Liver (tissue), 9 donors: ENCODE results near the gene MGAT3. TPM values are rescaled to one million over a fixed set of nuclear protein-coding genes. Genes with fewer than 3 reads are reported as not detected.

Experiments
- DNase-seq: peaks from one replicate; pipeline ENCODE4 v3.0.0-alpha.2; 2017; ENCODE audit warnings: low spot score
- H3K27ac ChIP-seq, 2 donors: one replicate each; pipeline ENCODE4 v1.7.0; 2013; ENCODE audit warnings: inconsistent platforms in 2 of 2, low read length in 2 of 2, control low read depth in 1 of 2, low read depth in 1 of 2, mild to moderate bottlenecking in 1 of 2
- H3K27me3 ChIP-seq, 4 donors: one replicate each; pipeline versions ENCODE4 v1.6.1 to v1.7.0; 2013; ENCODE audit warnings: low read length in 3 of 4, inconsistent platforms in 1 of 4, mild to moderate bottlenecking in 1 of 4, moderate library complexity in 1 of 4; ENCODE audit not compliant: control insufficient read depth in 4 of 4, insufficient read depth in 4 of 4
- H3K36me3 ChIP-seq, 4 donors: one replicate each; pipeline versions ENCODE4 v1.6.1 to v1.7.0; 2013; ENCODE audit warnings: low read length in 3 of 4, mild to moderate bottlenecking in 3 of 4, low read depth in 1 of 4, moderate library complexity in 1 of 4; ENCODE audit not compliant: control insufficient read depth in 4 of 4, insufficient read depth in 3 of 4
- H3K4me1 ChIP-seq, 4 donors: one replicate each; pipeline versions ENCODE4 v1.6.1 to v1.7.0; 2013; ENCODE audit warnings: low read length in 3 of 4, mild to moderate bottlenecking in 3 of 4, moderate library complexity in 1 of 4; ENCODE audit not compliant: control insufficient read depth in 4 of 4, insufficient read depth in 4 of 4
- H3K4me3 ChIP-seq, 3 donors: one replicate each; pipeline versions ENCODE4 v1.6.1 to v1.7.0; 2013; ENCODE audit warnings: low read length in 3 of 3, control low read depth in 1 of 3, low read depth in 1 of 3, mild to moderate bottlenecking in 1 of 3
- H3K9ac ChIP-seq, 2 donors: one replicate each; pipeline ENCODE4 v1.7.0; 2013; ENCODE audit warnings: low read length in 2 of 2, mild to moderate bottlenecking in 2 of 2, moderate library complexity in 2 of 2, control low read depth in 1 of 2, low read depth in 1 of 2
- H3K9me3 ChIP-seq, 4 donors: one replicate each; pipeline versions ENCODE4 v1.6.1 to v1.7.0; 2013; ENCODE audit warnings: low read length in 3 of 4; ENCODE audit not compliant: control insufficient read depth in 4 of 4
- EGR1 ChIP-seq, 2 donors: IDR thresholded peaks; 2 replicates each; pipeline ENCODE4 v1.6.1; 2016 to 2018; ENCODE audit warnings: antibody characterized with exemption in 2 of 2, low read depth in 2 of 2
- FOXA1 ChIP-seq: IDR thresholded peaks from 2 replicates; pipeline ENCODE4 v1.6.1; 2016; ENCODE audit warnings: antibody characterized with exemption
- FOXA2 ChIP-seq: IDR thresholded peaks from 2 replicates; pipeline ENCODE4 v1.6.1; 2016; ENCODE audit warnings: antibody characterized with exemption
- GABPA ChIP-seq, 2 donors: IDR thresholded peaks in 1 of 2; conservative IDR thresholded peaks in 1 of 2; 2 replicates each; pipeline ENCODE4 v1.6.1; 2016; ENCODE audit warnings: antibody characterized with exemption in 2 of 2, mild to moderate bottlenecking in 1 of 2, moderate library complexity in 1 of 2
- HNF4A ChIP-seq, 2 donors: conservative IDR thresholded peaks; 2 replicates each; pipeline ENCODE4 v1.6.1; 2016; ENCODE audit warnings: antibody characterized with exemption in 2 of 2, mild to moderate bottlenecking in 2 of 2
- HNF4G ChIP-seq: IDR thresholded peaks from 2 replicates; pipeline ENCODE4 v1.6.1; 2016; ENCODE audit warnings: antibody characterized with exemption
- JUND ChIP-seq, 2 donors: IDR thresholded peaks; 2 replicates each; pipeline ENCODE4 v1.6.1; 2016; ENCODE audit warnings: antibody characterized with exemption in 2 of 2
- NR2F2 ChIP-seq: IDR thresholded peaks from 2 replicates; pipeline ENCODE4 v1.6.1; 2016; ENCODE audit warnings: antibody characterized with exemption
- RAD21 ChIP-seq, 2 donors: IDR thresholded peaks; 2 replicates each; pipeline ENCODE4 v1.6.1; 2016; ENCODE audit warnings: antibody characterized with exemption in 2 of 2, mild to moderate bottlenecking in 2 of 2
- RXRA ChIP-seq, 2 donors: IDR thresholded peaks; 2 replicates each; pipeline ENCODE4 v1.6.1; 2017 to 2018; ENCODE audit warnings: antibody characterized with exemption in 2 of 2, mild to moderate bottlenecking in 1 of 2
- SP1 ChIP-seq: IDR thresholded peaks from 2 replicates; pipeline ENCODE4 v1.6.1; 2018; ENCODE audit warnings: antibody characterized with exemption, mild to moderate bottlenecking
- TAF1 ChIP-seq: conservative IDR thresholded peaks from 2 replicates; pipeline ENCODE4 v1.6.1; 2016; ENCODE audit warnings: antibody characterized with exemption, mild to moderate bottlenecking
- YY1 ChIP-seq: IDR thresholded peaks from 2 replicates; pipeline ENCODE4 v1.6.1; 2016; ENCODE audit warnings: antibody characterized with exemption, mild to moderate bottlenecking
- WGBS: extraction: QIAGEN DNeasy Blood & Tissue Kit; methylation state at CpG from one replicate; pipeline ENCODE4 v1.1.7; 2013; 5-methylcytosine and 5-hydroxymethylcytosine counted together
- polyA plus RNA-seq, 2 donors: library from polyadenylated mRNA; stranded (reverse) in 1 of 2; unstranded in 1 of 2; fragments of 200-250 nt in 1 of 2; fragments of >200 nt in 1 of 2; fragmentation: Nextera tagmentation in 1 of 2; extraction: Ambion mirVana in 1 of 2; gene quantifications; one replicate each; pipeline versions ENCODE4 v1.2.1 to v1.2.3, GENCODE V29; 2013 to 2015
- total RNA-seq, 2 donors: library from RNA; depleted of rRNA; stranded (reverse); fragments of >200 nt; gene quantifications; one replicate each; pipeline ENCODE4 v1.2.3, GENCODE V29; 2014
- TF ChIP-seq, protein P1 (sequence below): IDR thresholded peaks from 2 replicates; pipeline ENCODE4 v1.6.1; 2016; ENCODE audit warnings: antibody characterized with exemption
- TF ChIP-seq, protein P2 (sequence below): fragments of 150-350 bp; IDR thresholded peaks from 2 replicates; pipeline ENCODE4 v1.5.1; 2017; ENCODE audit warnings: improper control_type of control experiment, low read depth, low read length; ENCODE audit not compliant: missing input control
- TF ChIP-seq, protein P3 (sequence below): IDR thresholded peaks from 2 replicates; pipeline ENCODE4 v1.6.1; 2016; ENCODE audit warnings: antibody characterized with exemption
- TF ChIP-seq, protein P4 (sequence below): IDR thresholded peaks from 2 replicates; pipeline ENCODE4 v1.6.1; 2016; ENCODE audit warnings: antibody characterized with exemption
- TF ChIP-seq, protein P5 (sequence below): IDR thresholded peaks from 2 replicates; pipeline ENCODE4 v1.6.1; 2016; ENCODE audit warnings: antibody characterized with exemption, mild to moderate bottlenecking
- donor health status: healthy.
- donor health status: healthy.
- donor health status: healthy.
- donor health status: healthy.
- donor health status: healthy.

MGAT3 gene
- total and polyA plus RNA-seq, 4 donors = 0.03 to 7.6 (median 0.10) TPM

DNA sequence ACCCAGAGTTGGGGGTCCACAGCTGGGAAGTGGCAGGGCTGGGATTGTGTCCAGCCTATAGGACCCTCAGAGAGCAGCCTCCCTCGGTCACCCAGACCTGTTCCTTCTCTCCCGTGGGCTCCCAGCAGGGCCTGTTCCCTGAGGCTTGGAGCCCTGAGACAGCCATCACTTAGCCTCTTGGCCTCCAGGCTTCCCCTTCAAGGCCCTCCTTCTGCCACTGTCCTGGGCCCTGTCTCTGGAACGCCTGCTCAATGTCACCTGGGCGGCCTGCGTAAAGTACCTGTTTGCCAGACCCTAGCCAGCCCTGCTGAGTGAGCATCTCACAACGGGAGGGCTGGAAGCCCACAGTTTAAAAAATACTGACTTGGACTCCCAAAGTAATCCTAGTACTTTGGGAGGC lies 6.5 kb downstream of the MGAT3 start:
- TF ChIP-seq FOXA2 (no peak), HNF4G (no peak)
- Histone ChIP-seq H3K36me3 (no peaks in the 10 kb centered on the region), H3K9ac (no peak overlapping the region), H3K4me1 (peaks cover 0 to 4% (median 0%) of the 10 kb centered on the region in 4 donors), H3K4me3 (no peak overlapping the region), H3K27me3 (peaks cover 0 to 4% (median 2%) of the 10 kb centered on the region in 4 donors), H3K27ac (no peak overlapping the region), H3K9me3 (no peaks in the 10 kb centered on the region)
- no peak for DNase-seq
- WGBS = 95% methylated on average over 6 of the region's 6 CpGs

DNA sequence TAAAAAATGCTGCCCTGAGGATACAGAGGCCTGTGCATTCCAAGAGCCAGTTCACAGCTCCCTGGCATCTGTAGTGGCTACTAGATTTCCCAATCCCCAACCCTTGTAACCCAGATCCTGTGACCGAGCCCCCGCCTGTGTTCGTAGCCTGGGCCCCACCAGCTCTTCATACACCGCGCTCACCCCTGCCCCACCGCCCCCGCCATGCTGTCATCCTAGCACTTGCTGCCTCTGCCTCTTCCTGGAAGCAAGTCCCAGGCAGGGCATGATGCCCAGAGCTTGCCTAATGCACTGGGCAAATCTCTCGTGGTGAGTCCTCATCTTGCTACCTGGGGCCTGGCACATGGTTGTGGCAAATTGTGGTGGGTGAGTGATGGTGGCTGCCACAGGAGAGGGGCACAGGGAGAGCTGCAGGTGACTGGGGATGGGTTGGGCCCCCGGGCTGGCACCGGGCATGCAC lies 7.1 kb downstream of the MGAT3 start:
- DNase-seq = no peak
- TF ChIP-seq GABPA (IDR thresholded peaks at IDR 0.05 in 1 of 2, conservative IDR thresholded peaks at IDR 0.05 in 1 of 2) (no peak), RXRA (IDR thresholded peaks at IDR 0.05) (peak; percentile 60 to 86), YY1 (peak; percentile 45), HNF4A (conservative IDR thresholded peaks at IDR 0.05) (peak; percentile 40 to 73), JUND (IDR thresholded peaks at IDR 0.05) (peak in 1 of 2 donors; percentile 50), NR2F2 (no peak), SP1 (peak; percentile 33), HNF4G (no peak)
- TF ChIP-seq, protein P1, sequence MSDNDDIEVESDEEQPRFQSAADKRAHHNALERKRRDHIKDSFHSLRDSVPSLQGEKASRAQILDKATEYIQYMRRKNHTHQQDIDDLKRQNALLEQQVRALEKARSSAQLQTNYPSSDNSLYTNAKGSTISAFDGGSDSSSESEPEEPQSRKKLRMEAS = peak; percentile 74
- Histone ChIP-seq H3K27ac (no peak overlapping the region), H3K9ac (no peak overlapping the region), H3K4me1 (peaks cover 0 to 4% (median 0%) of the 10 kb centered on the region in 4 donors), H3K36me3 (no peaks in the 10 kb centered on the region), H3K4me3 (no peak overlapping the region), H3K27me3 (no peaks in the 10 kb centered on the region), H3K9me3 (no peaks in the 10 kb centered on the region)
- WGBS = 54% methylated on average over 10 of the region's 10 CpGs

DNA sequence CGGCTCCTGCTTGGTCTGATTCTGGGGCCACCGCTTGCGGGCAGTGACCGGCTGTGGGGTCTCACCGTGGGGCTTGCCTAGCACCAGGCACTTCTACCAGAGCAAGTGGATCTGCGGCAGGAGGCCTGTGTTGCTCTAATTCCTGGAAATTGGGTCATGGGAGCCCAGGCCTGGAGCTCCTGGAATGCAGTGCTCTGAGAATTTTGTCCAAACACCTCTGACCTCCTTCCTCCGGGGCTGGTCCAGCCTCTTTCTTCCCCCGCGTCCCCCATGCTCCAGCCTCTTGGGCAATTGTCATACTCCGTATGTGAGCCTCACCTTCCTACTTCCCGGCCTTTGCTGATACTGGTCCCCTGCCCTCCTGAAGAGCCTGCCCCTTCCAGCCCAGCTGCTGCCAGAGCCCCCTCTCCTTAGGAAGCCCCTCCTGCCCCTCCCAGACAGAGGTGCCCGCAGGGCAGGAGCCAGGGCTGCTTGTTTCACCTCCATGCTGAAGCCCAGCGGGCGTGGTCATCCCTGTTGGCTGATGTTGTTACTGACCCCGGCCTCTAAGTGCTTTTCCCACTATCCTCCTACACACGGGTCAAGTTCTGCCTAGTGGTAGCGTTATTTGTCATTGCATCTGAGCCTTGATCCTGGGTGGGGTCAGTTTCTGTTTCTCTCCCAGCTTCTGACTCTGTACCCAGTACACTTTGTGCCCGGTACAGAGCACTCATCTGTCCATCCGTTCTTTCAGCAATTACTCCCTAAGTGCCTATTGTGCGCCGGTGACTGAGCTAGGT lies 9.6 kb downstream of the MGAT3 start:
- Histone ChIP-seq H3K4me3 (no peak overlapping the region), H3K9me3 (no peaks in the 10 kb centered on the region), H3K27me3 (no peaks in the 10 kb centered on the region), H3K27ac (no peak overlapping the region), H3K9ac (no peak overlapping the region), H3K36me3 (no peaks in the 10 kb centered on the region), H3K4me1 (peaks cover 0 to 14% (median 5%) of the 10 kb centered on the region in 4 donors)
- DNase-seq = no peak
- TF ChIP-seq, protein P2, sequence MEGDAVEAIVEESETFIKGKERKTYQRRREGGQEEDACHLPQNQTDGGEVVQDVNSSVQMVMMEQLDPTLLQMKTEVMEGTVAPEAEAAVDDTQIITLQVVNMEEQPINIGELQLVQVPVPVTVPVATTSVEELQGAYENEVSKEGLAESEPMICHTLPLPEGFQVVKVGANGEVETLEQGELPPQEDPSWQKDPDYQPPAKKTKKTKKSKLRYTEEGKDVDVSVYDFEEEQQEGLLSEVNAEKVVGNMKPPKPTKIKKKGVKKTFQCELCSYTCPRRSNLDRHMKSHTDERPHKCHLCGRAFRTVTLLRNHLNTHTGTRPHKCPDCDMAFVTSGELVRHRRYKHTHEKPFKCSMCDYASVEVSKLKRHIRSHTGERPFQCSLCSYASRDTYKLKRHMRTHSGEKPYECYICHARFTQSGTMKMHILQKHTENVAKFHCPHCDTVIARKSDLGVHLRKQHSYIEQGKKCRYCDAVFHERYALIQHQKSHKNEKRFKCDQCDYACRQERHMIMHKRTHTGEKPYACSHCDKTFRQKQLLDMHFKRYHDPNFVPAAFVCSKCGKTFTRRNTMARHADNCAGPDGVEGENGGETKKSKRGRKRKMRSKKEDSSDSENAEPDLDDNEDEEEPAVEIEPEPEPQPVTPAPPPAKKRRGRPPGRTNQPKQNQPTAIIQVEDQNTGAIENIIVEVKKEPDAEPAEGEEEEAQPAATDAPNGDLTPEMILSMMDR = no peak
- no peak for TF ChIP-seq RAD21 (IDR thresholded peaks at IDR 0.05)
- no peak for TF ChIP-seq JUND (IDR thresholded peaks at IDR 0.05)
- TF ChIP-seq NR2F2 = no peak
- TF ChIP-seq, protein P3, sequence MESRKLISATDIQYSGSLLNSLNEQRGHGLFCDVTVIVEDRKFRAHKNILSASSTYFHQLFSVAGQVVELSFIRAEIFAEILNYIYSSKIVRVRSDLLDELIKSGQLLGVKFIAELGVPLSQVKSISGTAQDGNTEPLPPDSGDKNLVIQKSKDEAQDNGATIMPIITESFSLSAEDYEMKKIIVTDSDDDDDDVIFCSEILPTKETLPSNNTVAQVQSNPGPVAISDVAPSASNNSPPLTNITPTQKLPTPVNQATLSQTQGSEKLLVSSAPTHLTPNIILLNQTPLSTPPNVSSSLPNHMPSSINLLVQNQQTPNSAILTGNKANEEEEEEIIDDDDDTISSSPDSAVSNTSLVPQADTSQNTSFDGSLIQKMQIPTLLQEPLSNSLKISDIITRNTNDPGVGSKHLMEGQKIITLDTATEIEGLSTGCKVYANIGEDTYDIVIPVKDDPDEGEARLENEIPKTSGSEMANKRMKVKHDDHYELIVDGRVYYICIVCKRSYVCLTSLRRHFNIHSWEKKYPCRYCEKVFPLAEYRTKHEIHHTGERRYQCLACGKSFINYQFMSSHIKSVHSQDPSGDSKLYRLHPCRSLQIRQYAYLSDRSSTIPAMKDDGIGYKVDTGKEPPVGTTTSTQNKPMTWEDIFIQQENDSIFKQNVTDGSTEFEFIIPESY = no peak
- TF ChIP-seq, protein P4, sequence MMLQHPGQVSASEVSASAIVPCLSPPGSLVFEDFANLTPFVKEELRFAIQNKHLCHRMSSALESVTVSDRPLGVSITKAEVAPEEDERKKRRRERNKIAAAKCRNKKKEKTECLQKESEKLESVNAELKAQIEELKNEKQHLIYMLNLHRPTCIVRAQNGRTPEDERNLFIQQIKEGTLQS = no peak
- TF ChIP-seq GABPA (IDR thresholded peaks at IDR 0.05 in 1 of 2, conservative IDR thresholded peaks at IDR 0.05 in 1 of 2) = no peak
- TF ChIP-seq YY1 = no peak
- TF ChIP-seq, protein P1 = no peak
- no peak for TF ChIP-seq RXRA (IDR thresholded peaks at IDR 0.05)
- TF ChIP-seq FOXA1 = no peak
- TF ChIP-seq, protein P5, sequence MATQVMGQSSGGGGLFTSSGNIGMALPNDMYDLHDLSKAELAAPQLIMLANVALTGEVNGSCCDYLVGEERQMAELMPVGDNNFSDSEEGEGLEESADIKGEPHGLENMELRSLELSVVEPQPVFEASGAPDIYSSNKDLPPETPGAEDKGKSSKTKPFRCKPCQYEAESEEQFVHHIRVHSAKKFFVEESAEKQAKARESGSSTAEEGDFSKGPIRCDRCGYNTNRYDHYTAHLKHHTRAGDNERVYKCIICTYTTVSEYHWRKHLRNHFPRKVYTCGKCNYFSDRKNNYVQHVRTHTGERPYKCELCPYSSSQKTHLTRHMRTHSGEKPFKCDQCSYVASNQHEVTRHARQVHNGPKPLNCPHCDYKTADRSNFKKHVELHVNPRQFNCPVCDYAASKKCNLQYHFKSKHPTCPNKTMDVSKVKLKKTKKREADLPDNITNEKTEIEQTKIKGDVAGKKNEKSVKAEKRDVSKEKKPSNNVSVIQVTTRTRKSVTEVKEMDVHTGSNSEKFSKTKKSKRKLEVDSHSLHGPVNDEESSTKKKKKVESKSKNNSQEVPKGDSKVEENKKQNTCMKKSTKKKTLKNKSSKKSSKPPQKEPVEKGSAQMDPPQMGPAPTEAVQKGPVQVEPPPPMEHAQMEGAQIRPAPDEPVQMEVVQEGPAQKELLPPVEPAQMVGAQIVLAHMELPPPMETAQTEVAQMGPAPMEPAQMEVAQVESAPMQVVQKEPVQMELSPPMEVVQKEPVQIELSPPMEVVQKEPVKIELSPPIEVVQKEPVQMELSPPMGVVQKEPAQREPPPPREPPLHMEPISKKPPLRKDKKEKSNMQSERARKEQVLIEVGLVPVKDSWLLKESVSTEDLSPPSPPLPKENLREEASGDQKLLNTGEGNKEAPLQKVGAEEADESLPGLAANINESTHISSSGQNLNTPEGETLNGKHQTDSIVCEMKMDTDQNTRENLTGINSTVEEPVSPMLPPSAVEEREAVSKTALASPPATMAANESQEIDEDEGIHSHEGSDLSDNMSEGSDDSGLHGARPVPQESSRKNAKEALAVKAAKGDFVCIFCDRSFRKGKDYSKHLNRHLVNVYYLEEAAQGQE = no peak
- TF ChIP-seq TAF1 = no peak
- no peak for TF ChIP-seq SP1
- TF ChIP-seq EGR1 (IDR thresholded peaks at IDR 0.05; ENCODE audit: low read depth in 2 of 2) = no peak
- TF ChIP-seq HNF4G = no peak
- no peak for TF ChIP-seq FOXA2
- no peak for TF ChIP-seq HNF4A (conservative IDR thresholded peaks at IDR 0.05)
- 82% methylated on average over 21 of the region's 21 CpGs for WGBS
